Measurements from ENCODE around the gene LACRT. TPM values are rescaled to one million over a fixed set of nuclear protein-coding genes. Genes with fewer than 3 reads are reported as not detected.
"Not testable (repeated sequence)": the region's sequence is repeated elsewhere in the genome, so short reads cannot be mapped to it uniquely, and the experiment has no call there.

LACRT gene, protein sequence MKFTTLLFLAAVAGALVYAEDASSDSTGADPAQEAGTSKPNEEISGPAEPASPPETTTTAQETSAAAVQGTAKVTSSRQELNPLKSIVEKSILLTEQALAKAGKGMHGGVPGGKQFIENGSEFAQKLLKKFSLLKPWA
- polyA plus RNA-seq (ENCODE audit: insufficient read length): not detected
- long read RNA-seq, donor 1: 0 reads
- long read RNA-seq, donor 2: 0 reads
- long read RNA-seq, donor 3: 0 reads
- long read RNA-seq, donor 4: 0 reads
- long read RNA-seq, donor 5: 0 reads
- long read RNA-seq, donor 6: 0 reads
- long read RNA-seq, donor 7: 0 reads
- long read RNA-seq, donor 8: 0 reads

DNA sequence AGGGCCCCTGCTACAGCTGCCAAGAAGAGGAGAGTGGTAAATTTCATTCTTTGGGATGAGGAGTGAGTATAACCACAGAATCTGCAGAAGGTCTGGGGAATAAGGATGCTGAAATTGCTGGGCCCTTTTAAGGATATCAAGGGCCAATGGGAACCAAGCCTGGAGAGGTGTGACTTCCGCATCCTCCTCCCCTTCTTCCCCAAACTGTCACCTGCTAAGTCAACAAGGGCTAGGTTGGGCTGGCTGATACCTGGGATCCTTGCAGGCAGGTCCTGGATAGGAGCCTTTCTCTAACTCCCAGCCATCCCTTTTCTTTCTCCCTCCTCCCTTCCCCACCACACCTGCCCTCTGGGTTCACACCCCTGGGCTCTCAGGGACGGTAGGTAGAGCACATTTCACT, at the start of gene LACRT:
TSS of gene LACRT (minus strand) at position 101 of the 400 bp plus-strand sequence. CDS start at position 47, 54 bp downstream.
- DNase-seq: no peak

DNA sequence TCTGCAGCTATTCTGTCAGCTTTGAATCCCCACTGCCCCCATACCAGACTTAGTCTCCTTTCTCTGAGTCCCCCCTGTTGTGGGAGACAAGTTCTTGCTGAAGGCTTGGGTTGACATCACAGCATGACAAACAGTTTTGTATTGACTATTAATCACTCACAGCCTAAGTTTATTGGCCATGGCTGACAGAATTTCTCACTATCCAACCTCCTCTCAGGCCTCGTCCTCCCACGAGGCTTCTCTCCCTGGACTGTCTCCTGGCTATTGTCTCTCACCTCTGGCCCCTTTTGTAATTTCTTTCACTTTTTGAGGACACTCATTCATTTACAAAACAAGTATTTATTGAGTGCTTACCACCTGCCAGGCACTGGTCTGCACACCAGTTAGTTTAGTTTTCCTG, 48.7 kb upstream of the LACRT start:
- DNase-seq: no peak

DNA sequence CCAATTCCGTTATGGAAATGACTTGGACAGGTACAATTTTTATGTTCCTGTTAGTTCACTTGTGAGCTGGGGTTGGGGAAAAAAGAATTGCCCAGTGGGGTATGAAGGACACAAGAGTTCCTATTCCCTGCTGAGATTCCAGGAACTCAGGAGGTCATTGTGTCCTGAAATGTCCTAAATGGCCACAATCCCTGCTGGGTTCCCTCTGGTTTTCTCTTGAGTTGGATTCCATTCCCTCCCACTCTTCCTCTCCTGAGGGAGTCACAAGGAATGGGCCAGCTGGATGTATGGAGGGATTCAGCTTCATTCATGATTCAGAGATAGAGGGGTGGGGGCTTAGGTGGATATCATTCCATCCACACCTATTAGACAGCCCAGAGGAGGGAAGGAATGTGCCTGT, 48.0 kb upstream of the LACRT start:
- DNase-seq: no peak

DNA sequence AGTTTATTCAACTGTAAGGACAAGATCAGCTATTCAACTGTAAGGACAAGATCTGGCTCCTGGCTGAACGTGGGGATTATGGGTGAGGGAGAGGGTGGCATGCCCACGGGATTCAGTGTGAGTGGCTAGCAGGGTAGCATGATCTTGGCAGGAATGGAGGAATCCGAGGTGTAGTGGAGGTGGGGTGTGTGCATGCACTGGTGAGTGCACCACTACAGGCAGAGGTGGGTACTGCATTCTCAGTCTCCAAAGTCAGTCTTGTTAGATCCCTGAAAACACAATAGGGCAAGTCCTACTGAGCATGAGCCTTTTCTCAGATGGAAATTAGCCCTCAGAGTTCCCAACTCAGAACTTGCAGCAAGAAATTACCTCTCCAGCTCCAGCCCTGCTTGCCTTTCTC, 45.7 kb upstream of the LACRT start:
- no peak for DNase-seq

DNA sequence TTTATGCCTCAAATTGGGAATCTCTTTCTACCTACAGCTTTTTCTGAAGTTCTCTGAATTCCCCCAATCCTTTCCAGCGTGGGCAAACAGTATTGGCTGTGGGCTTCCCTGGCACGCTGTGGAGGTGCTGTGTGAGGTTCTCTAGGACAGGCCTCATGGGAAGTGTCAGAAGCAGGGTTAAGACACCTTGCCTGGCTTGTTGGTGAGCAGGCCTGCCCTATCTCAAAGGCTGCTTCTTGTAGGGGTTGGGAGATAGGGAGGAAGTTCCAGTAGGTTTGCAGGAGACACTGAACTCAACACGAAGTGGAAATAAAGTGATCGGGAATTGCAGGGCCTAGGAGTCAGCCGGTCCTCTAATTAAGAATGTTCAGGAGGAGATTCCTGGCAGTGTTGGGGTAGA, 43.4 kb upstream of the LACRT start:
- DNase-seq: no peak

DNA sequence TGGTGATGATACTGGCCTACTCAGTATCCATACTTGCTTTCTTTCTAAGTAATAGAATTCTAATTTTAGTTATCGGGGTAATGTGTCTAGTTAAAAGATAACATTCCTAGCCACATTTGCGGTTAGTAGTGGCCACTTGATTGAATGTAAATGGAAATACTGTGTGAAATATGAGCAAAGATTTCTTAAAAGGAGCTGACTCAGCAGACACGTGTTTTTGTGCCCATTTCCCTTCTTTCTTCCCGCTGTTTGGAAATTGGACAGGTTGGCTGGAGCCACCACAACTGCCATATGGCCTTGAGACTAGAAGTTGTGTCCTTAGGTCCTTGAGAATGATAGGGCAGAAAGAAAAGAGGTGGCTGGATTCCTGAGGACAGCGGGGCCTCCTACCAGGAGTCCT, 33.2 kb upstream of the LACRT start:
- DNase-seq: no peak

DNA sequence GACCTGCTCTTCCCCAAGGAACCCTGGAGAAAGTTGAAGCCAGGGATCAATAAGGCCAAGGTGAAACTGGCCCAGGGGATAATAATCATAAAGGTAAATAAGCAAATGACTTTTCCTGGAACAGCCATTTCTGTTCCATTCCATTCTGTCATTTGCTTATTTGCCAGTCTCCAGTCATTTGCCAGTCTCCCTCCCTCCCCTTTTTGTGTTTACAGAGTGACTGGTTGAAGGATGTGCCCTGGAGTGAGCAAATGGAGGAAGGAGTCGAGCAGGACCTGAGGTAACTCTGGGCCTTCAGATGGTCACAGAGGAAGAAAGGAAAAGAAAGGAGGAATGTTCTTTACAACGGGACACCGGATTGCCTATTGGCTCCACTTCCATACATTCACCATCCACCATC, 31.3 kb upstream of the LACRT start:
- no peak for DNase-seq

DNA sequence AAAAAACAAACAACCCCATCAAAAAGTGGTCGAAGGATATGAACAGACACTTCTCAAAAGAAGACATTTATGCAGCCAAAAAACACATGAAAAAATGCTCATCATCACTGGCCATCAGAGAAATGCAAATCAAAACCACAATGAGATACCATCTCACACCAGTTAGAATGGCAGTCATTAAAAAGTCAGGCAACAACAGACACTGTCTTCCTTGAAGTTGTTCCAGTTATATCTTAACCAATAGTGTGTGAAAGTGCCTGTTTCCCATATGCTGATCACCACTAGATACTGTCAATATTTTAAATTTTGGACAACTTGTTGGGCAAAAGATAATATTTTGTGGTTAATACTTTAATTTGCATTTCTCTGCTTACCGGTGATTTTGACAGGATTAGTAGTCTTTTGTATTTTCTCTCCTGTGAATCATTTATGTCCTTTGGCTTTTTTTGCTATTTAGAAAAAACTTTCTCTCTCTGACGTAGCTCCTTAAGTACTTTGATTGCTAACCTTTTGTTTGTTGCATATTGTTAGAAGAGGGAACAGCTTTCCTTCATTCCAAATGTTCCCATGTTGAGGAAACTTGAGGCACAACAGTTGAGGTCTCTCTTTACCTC, 30.4 kb upstream of the LACRT start:
- not testable (repeated sequence) for DNase-seq

DNA sequence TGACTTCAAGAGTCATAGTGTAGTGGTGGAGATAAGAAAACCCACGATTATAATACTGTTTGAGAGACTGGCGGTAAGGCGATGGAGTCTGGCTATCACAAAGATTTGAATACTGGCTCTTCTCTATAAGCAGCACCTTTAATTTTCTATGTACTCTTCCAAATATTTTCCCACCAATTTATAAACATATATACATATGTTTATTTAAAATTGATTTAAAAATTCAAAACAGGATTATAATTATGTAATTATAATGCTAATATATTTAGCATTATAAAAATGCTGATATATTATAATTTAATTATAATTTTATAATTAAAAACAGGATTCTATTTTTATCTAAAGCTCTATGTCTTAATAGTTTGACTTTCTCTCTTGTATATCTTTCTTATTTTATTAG, 28.9 kb upstream of the LACRT start:
- no peak for DNase-seq

DNA sequence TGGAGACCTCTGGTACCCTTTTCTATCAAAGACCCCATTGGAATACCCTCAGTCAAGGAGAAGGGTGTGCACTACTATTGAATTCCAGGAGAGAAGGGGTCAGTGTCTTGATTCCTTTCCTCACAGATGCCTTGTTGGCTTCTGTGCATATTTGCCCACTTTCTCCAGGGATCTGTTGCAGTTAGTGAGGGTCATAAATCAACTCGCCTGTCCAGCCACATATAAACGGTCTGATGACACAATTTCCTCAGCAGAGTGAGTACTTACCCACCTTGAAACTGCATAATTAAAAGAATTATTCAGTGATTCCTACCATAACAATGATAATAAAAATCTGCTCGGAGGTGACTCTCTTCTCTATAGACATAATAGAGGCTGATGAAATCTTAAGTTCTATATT, 27.3 kb upstream of the LACRT start:
- no peak for DNase-seq

DNA sequence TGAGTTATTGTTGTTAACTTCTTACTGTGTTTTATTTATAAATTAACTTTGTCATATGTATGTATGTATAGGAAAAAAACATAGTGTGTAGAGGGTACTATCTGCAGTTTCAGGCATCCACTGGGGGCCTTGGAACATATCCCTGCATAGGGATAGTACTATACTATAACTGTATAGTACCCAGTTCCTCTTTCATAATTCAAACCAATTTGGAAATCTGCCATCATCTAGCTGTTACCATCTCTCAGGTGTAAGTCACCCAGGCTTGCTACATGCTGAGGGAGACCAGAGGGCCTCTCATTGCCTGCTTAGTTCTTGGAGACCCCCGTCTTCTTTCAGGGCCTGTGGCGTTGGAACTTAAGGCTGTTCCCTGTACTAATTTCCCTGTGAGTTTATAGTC, 26.4 kb upstream of the LACRT start:
- no peak for DNase-seq

DNA sequence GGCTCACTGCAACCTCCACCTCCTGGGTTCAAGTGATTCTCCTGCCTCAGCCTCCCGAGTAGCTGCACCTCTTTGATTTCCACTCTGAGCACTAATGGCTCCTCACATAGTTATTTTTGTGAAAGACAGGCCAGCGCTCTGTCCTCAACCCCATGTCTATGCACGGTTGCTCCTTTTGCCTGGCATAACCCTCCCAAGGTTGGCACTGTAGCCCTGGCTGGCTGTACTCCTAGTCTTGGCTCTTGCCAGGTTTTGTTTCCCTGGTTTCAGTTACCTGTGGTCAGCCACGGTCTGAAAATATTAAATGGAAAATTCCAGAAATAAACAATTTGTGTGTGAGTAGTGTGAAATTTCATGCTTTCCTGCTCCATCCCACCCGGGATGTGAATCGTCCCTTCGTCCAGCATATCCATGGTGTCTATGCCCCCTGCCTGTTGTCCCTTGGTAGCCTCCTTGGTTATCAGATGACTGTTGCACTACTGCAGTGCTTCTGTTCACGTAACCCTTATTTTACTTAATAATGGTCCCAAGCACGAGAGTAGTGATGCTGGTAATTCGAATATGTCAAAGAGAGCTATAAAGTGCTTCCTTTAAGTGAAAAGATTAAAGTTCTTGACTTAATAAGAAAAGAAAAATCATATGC, 25.7 kb upstream of the LACRT start:
- no peak for DNase-seq

DNA sequence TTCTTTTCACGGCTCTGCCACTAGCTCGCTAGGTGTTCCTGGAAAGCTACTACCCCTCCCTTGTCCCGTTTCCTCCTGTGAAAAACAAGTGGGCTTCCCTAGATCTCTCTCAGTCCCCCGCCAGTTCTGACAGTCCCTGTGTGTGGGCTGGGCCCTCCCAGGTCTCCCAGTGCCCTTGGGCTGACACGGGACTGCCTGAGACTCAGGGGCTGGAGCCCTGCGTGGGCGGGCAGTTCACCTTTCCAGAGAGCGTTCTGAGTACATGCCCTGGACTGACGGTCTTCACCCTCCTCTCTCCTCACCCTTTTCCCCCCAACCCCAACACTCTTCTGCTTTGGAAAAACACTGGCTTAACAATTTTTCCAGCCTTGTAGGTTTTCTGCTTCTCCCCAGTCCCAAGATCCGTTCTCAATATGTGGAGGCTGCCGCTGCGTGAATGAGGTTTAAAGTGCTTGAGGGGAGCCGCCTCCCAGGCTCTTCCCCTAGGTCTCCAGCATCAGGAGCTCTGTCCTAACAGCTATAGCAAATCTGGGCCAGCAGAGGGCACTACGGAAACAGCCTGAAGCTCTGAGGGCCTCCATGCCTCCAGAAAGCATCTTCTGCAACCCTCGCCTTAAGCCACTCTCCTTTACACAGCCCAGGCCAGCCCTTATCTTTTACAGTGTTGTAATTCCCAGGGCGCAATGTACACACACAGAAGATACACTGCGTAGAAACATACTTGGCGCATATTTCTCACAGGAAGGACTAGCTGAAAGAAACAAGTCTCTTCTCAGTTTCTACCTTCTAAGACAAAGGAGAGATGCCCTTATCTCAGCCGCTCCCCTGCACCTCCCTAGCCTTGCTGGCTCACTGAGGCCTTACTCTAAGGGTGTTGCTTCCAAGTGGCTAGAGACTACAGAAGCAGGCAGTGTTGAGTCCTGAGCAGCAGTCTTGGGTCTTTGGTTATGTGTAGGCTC, 23.9 kb upstream of the LACRT start:
- DNase-seq: peak; percentile 34

DNA sequence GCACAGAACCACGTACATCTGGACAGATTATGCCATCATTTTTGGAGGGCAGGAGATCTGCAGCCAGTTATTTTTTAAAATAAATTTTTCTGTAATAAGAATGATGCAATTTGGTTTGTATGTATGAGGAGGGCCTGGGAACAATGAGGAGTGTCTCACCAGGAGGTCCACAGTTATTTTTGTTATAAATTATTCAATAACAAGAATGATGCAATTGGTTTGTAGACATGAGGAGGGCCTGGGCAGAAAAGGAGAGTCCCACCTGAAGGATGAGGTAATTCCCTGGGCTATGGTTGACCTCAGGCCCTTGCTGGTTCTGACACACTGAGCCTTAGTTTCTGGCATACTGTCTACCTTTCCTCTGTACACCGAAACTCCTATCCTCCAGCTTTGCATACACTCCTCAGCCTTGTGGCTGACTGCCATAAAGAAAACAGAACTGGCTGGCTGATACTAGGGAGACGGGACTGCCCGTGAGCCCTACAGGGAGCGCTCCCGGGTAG, 22.5 kb upstream of the LACRT start:
- no peak for DNase-seq

DNA sequence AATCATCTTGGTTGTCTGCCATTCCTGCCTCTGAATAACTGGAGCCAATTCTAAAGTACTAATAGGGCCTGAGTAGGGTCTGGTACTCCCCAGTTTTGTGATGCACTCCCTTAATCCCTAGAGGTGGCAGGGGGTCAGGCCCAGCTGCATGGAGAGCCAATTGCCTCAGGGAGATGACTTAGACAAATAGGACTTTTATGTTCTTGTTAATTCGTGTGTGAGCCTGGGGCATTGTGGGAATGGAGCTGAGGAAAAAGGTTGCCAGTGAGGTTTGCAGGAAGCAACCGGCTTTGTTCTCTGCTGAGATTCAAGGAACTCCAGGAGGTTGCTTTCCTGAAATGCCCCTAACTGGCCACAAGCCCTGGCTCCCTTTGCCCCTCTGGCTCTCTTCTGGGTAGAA, 20.2 kb upstream of the LACRT start:
- DNase-seq: no peak

DNA sequence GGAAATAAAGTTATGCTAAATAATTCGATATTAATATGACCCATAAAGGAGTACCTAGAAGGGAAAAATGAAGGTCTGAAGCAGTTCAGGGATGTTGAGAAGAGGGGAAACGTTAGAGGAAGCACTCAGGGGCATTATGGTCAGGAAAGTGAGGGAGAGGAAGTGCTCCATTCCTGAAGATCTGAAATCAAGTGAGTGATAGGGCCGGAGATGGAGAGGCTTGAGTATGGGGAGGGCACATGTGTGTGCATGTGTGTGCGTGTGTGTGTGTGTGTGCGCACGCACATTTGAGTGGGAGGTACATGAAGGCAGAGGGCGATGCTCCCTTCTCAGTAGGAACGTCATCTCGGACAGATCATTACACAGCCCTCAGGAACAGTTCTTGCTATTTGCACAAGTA, 18.3 kb upstream of the LACRT start:
- no peak for DNase-seq

DNA sequence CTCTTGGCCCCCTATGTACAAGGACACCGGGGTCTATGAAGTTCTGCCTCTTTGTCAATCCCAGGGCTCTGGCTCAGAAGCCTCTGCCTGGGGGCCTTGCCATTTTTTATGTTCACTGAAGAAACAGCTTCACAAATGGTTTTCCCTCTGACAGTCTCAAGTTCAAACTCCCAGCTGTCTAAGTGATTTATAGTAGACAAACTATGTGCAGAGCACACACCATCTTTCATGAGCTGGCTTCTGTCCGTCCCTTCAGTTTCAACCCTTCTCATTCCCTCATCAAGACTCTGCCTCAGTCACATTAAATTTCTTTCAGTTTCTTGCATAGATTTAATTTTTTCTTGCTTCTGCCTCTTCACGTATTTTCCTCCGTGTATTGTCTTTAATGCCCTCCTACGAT, 16.2 kb upstream of the LACRT start:
- DNase-seq: peak; percentile 6

DNA sequence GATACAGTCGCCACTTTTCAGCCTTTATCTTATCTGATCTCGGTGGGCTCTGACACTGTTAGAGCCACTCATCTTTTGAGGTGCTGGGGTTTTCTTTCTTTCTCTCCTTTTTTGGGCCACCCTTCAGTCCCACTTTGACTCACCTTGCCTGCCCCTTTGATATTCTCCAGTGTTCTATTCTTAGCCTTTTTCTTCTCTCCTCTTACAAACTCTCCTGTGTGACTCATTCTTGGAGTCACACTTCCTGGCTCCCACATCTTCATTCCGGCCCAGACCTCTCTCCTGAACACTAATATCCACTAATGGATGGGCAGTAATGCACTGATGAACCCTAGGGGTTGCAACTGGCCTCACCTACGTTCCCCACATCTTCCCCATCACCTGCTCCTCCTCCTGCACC, 15.7 kb upstream of the LACRT start:
- DNase-seq: no peak

DNA sequence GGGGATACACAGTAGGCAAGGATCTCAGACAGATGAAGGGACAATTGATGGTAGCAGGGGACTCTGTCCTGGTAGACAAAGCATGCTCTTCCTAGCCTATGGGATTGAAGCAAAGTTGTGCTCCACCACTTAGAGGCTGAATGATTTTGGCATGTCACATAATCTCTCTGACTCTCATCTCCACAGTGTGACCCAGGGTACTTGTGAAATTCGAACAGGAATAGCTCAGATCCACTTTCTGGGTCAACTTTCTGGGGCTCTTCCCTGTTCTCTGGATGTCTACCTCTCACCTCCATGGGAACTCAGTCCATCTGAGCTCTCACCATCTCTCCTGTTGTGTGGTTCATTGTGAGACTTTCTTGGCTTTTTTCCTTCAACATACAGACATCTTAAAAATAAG, 15.1 kb upstream of the LACRT start:
- DNase-seq: no peak

DNA sequence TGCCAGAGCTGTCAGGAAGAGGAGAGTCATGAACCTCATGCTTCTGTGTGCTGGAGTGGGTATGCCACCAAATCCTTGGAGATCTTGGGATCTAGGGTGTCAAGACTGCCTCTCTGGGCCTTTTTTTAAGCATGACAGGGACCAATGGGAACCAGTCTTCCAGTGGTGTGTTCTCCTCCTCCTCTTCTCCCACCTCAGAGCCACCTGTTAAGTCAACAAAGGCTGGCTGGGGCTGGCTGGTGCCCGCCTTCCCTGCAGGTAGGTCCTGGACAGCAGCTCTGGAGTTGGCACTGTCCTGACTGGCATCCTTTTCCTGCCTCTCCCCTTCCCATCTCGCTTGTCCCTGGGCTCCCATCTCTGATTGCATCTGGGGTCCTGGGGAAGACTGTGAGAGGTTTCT, 13.6 kb upstream of the LACRT start, which contains the start of gene DCD:
TSS of gene DCD (minus strand) at position 101 of the 400 bp plus-strand sequence. CDS start at position 39, 62 bp downstream.
- DNase-seq: no peak

DNA sequence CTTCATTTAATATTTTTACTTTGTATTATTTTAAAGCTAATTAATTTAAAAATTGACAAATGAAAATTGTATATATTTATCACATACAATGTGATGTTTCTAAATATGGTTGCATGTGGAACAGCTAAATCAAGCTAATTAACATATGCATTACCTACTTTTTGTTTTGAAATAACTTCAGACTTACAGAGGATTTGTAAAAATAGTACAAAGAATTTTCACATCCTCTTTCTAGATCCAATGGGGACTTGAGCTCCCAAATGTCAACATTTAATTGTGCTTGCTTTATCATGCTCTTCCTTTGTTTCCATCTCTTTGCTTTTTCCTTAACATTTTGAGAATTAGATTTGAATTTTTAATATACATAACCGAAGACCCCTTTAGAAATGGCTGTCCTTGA, 6.9 kb upstream of the LACRT start:
- DNase-seq: no peak

DNA sequence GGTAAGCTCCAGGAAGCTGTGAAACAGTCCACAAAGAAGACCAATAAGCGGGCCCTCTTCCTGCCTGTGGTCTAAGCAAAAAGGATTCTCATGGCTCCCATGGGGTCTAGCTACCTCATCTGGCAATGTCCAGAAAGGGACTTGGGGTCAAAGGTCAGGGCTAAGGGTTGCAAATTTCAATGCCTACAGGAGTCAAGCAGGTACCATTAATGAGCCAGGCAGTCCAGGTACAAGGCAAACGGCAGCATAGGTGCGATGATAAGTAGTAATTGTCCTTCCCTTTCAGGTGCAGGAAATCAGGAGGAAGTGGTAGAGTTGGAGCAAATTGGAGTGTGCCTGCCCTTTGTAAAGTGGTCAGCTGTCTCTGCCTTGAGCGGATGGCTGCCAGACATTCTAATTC, 6.4 kb upstream of the LACRT start:
- no peak for DNase-seq

Measured in left kidney (tissue), 8 donors.